HG02759 (cell line): Measurements from ENCODE around the gene BEND4.
"Not testable (repeated sequence)": the region's sequence is repeated elsewhere in the genome, so short reads cannot be mapped to it uniquely, and the experiment has no call there.

ENCODE experiments used
- ATAC-seq: cut with Tn5 transposase; IDR thresholded peaks from one replicate; pipeline ENCODE4 v1.9.1; 2021; ENCODE audit warnings: mild to moderate bottlenecking, moderate library complexity; ENCODE audit not compliant: unreplicated experiment

The BEND4 gene

GRCh38 chr4:42152507-42153504 lies at the start of gene BEND4:
Gene BEND4 (minus strand): TSS chr4:42152655. CDS start chr4:42152143, 512 bp downstream.
- ATAC-seq: peak; percentile 24

GRCh38 chr4:42197341-42197740 lies 44.9 kb upstream of the BEND4 start:
- ATAC-seq: no peak

DNA sequence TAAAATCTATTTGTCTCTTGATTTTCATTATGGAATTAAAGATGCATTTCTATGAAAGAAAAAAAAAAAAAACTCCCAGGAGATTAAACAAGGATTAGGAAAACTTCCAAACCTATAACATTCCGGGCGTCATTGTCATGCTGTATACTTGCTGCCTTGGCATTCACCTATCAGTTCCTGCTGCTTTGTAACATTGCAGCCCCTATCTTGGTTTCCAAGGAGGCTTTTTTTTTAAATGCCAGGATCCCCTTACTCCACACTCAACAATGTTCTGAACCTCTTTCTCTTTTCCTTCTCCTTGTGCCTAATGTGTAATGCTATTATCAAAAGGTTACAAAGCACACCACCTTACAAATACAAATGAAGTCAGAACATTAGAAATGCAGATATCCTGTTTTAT lies 20.5 kb upstream of the BEND4 start:
- no peak for ATAC-seq

GRCh38 chr4:42172128-42172790 lies 19.8 kb upstream of the BEND4 start:
- no peak for ATAC-seq

GRCh38 chr4:42167709-42168108 lies 15.3 kb upstream of the BEND4 start:
- ATAC-seq: peak; percentile 100

- ATAC-seq: not testable (repeated sequence)
Observed at GRCh38 chr4:42166186-42166585, 13.7 kb upstream of the BEND4 start.

- no peak for ATAC-seq
Observed at GRCh38 chr4:42159271-42160001, 7.0 kb upstream of the BEND4 start.

DNA sequence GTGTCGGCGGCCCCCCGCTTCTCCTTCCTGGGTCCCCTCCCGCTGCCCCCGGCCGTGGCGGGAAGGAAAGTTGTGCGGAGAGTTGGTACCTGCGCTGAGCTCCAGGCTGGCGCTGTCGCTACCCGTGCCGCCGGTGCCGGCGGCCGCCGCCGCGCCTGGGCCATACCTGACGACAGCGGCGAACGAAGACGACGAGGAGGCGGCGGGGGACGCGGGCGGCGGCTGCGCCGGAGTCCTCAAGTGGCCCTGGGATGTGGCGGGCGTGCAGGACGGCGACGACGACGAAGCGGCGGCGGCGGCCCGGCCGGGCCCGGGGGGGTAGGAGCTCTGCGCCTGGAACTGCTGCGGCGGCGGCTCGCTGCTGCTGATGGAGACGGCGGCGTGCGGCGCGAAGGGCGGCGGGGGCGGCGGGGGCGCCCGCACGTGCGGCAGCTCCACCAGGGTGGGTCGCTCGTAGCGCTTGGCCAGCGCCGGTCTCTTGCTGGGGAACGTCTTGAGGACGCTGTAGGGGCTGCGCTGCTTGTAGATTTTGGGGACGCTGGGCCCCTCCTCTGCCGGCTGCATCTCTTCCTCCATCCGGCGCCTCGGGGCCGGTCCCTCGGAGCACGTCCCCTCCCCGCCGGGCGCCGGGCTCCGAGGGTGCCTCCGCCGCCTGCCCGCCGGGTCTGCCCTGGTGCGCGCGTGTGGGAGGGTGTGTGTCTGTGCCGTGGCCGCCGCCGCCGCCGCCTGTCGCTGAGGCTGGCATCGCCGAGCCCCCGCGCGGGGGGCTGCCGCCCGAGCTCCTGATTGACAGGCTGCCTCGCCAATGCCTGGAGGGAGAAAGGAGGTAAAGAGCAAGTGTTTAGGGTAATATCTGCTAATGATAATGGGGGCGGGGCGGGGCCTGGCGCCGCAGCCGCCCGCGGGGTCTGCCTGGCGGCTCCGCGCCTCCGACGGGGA lies 618 bp downstream of the BEND4 start:
- peak; percentile 71 for ATAC-seq

GRCh38 chr4:42150653-42151567 lies 1.5 kb downstream of the BEND4 start:
- ATAC-seq: peak; percentile 35

DNA sequence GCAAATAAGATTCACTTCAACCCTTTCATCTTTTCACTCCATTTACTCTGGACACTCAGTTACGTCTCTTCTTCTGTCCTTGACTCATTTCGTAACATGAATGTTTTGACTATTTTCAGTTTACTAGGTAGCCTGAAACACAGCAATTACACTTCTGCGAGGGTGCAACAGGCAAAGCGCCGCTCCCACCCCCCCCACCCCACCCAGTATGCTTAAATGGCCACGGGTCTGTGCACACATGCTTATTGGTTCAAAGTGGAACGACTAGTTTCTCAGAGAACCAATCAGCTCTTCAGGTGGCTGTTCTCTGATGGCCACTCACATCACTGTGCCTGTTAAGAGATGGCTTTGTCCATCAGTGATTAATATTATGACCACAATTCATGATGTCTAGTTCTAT lies 3.5 kb downstream of the BEND4 start:
- peak; percentile 14 for ATAC-seq

- ATAC-seq: no peak
Observed at GRCh38 chr4:42148425-42148824, 4.0 kb downstream of the BEND4 start.

- no peak for ATAC-seq
Observed at GRCh38 chr4:42144028-42144427, 8.4 kb downstream of the BEND4 start.

- ATAC-seq: no peak
Observed at GRCh38 chr4:42142591-42142990, 9.9 kb downstream of the BEND4 start.

DNA sequence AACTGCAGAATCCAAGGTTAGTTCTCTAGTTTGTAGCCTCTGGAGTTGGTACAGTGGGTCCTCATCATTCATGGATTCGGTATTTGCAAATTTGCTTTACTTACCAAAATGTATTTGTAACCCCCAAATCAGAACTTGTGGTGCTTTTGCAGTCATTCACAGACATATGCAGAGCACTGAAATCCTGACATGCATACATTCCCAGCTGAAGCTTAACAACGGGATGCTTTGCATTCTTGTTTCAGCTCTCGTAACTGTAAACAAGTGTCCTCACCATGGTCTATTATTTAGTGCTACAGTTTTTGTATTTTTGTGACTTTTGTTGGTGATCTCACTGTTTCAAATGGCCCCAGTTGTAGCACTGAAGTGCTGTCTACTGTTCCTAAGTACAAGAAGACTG lies 16.1 kb downstream of the BEND4 start:
- no peak for ATAC-seq

GRCh38 chr4:42133006-42133405 lies 19.4 kb downstream of the BEND4 start:
- ATAC-seq: no peak

GRCh38 chr4:42132099-42132498 lies 20.4 kb downstream of the BEND4 start:
- no peak for ATAC-seq

DNA sequence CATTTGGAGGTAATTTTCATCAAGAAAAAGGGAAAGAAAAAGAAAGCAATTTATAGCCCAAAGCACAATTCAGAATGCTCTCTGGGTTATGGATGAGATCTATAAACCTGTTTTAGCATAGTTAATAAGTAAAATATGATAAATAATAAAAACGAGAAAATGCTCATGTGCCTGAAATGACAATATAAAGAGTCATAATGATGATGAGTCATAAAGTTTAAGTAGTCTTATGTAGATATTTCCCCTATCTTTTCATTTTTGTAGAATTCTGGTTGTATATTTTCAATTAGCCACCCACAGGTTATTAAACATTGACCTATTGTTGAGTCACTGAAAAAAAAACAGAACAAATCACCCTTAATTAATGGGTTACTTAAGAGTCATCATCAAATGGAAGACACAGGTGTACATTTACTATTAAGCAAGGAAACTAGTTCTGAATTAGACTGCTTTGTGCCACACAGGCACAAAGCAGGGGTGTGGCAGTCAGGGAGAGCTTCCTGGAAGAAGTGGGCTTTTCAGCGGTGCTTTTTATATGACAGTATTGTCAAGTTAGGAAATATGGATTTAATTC lies 29.3 kb downstream of the BEND4 start:
- ATAC-seq: peak; percentile 58

DNA sequence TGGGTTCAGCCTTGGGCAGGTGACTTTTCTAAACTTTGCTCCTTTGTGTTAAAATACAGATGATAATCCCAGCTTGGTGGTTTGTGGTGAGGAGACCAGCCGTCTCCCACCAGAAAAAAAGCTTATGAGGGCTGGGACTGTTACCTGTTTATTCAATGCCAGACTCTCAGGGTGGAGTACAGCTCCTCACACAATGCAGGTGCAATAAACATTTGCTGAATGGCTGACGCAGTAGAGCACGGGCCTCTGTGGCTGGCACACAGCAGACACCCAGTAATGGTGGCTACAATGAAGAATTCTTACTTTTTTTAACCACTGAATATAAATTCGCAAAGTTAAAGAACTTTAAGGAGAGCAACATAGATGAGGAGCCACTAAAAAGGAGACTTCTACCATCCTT lies 30.2 kb downstream of the BEND4 start:
- no peak for ATAC-seq

- ATAC-seq: no peak
Observed at GRCh38 chr4:42119886-42120285, 32.6 kb downstream of the BEND4 start.
